ENCODE measurements around the gene TRMT1.

GRCh38 chr19:13097033-13097462 is 19.5 kb downstream of the TRMT1 start:
- TF ChIP-seq SUZ12 (IDR thresholded peaks at IDR 0.05; ENCODE audit: extremely low read depth, insufficient read depth, insufficient read length) (no peak), YY1 (IDR thresholded peaks at IDR 0.05; ENCODE audit: insufficient read depth, insufficient read length) (no peak), ZNF274 (IDR thresholded peaks at IDR 0.05; ENCODE audit: low read depth, low read length) (no peak)
